ENCODE results near the gene FAM110C. TPM values are rescaled to one million over a fixed set of nuclear protein-coding genes. Genes with fewer than 3 reads are reported as not detected.

Gene FAM110C
- total and polyA plus RNA-seq, 2 of the 8 experiments (the other 6 are each of a cell fraction or from before 2014, with no cell fraction given), result 4.8 to 13.2 TPM

DNA sequence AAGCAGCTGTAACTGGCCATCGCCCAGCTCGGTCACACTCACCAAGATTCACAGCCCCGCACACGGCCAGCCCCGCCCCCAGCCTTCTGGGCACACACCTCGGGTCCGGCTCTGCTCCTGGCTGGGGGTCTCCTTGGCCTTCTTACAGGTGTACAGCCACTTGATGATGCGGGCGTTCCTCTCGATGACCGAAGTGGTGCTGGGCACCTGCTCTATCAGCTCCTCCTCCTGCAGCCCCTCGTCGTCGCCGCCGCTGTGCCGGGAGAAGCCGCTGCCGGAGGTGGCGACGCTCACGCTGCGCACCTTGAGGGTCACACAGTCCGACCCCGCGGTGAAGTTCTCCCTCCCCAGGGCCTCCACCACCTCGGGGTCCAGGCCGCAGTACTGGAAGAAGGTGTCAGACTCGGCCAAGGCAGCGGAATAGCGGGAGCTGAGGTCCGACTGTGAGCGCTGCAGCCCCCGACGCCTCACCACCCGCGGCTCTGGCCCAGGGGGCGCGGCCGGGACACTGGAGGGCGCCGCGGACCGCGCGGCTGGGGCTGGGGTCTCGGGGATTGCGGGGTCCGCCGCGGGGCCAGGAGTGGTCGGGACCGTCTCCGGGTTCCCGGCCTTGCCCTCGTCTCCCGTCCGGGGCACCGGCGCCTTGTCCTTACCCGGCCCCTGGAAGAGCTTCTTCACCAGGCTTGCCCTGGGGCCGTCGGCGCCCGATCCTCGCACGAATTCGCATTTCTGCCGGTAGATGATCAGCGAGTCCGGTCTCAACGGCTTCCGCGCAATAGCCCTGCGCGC, 769 bp downstream of the FAM110C start (continued):
- TF ChIP-seq HDAC2 (IDR thresholded peaks at IDR 0.05; ENCODE audit: borderline replicate concordance in 1 of 2, low read depth in 2 of 2, low read length in 2 of 2), result no peak
- TF ChIP-seq SIRT6 (IDR thresholded peaks at IDR 0.05; ENCODE audit: low read length), result no peak
- no peak for TF ChIP-seq KDM5A (IDR thresholded peaks at IDR 0.05; ENCODE audit: low read length)
- no peak for TF ChIP-seq SIN3A (conservative IDR thresholded peaks at IDR 0.05 in 1 of 2, IDR thresholded peaks at IDR 0.05 in 1 of 2; ENCODE audit: low read depth in 1 of 2, low read length in 2 of 2)
- TF ChIP-seq TBP (IDR thresholded peaks at IDR 0.05; ENCODE audit: low read depth, low read length), result no peak
- TF ChIP-seq, protein P1, sequence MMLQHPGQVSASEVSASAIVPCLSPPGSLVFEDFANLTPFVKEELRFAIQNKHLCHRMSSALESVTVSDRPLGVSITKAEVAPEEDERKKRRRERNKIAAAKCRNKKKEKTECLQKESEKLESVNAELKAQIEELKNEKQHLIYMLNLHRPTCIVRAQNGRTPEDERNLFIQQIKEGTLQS (IDR thresholded peaks at IDR 0.05; ENCODE audit: insufficient read depth, low read depth, low read length), result no peak
- no peak for TF ChIP-seq GABPA (IDR thresholded peaks at IDR 0.05; ENCODE audit: borderline replicate concordance, insufficient read depth, low read length)
- TF ChIP-seq MAFK (IDR thresholded peaks at IDR 0.05; ENCODE audit: low read depth, low read length), result no peak
- no peak for TF ChIP-seq RXRA (IDR thresholded peaks at IDR 0.05; ENCODE audit: insufficient read depth, low read depth, low read length)
- no peak for TF ChIP-seq CHD2 (IDR thresholded peaks at IDR 0.05; ENCODE audit: low read length)
- no peak for TF ChIP-seq USF2 (IDR thresholded peaks at IDR 0.05; ENCODE audit: low read length)
- peak; percentile 40; the same call in 1 of the 2 replicates for TF ChIP-seq RBBP5 (IDR thresholded peaks at IDR 0.05; ENCODE audit: borderline replicate concordance, low read depth, low read length)
- TF ChIP-seq SAP30 (IDR thresholded peaks at IDR 0.05; ENCODE audit: insufficient read depth, insufficient replicate concordance, low read length), result peak; percentile 30
- no peak for TF ChIP-seq POLR2A (IDR thresholded peaks at IDR 0.05; ENCODE audit: control extremely low read depth in 1 of 2, low read depth in 2 of 2, low read length in 2 of 2)
- TF ChIP-seq SUZ12 (IDR thresholded peaks at IDR 0.05; ENCODE audit: low read length), result peak; percentile 53; the same call in 1 of the 2 replicates
- no peak for TF ChIP-seq CEBPB (IDR thresholded peaks at IDR 0.05; ENCODE audit: low read depth, low read length)
- TF ChIP-seq TAF7 (optimal IDR thresholded peaks at IDR 0.05; ENCODE audit: borderline replicate concordance, low read depth, low read length), result no peak
- no peak for TF ChIP-seq KDM1A (IDR thresholded peaks at IDR 0.05; ENCODE audit: borderline replicate concordance, low read length)
